Fibroblast of skin of scalp (primary cell): ENCODE measurements around the gene FMNL3.
A peak's percentile ranks its signal among the peaks of the same experiment; 100 is the strongest.

Experiments used
- DNase-seq: peaks from one replicate; pipeline ENCODE4 v3.0.0-alpha.2; 2013

FMNL3 gene

DNA sequence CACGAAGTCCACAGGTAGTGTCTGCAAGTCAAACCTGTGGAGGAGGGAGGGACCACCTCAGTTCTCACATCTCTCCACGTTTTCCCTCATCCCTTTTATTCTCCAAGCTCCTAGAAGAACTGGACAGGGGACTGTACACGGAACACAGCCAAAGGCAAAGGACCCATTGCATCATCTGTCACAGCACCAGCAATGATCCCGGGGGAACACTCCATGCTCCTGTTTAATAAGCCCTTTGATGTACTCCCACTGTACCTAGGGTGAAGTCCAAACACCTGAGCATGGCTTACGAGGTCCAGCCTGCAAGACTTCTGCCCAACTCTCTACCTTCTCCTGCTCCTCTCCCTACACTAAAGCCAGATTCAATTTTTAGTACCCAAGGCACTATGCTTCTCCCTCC is 57.3 kb downstream of the FMNL3 start:
- DNase-seq, result no peak

DNA sequence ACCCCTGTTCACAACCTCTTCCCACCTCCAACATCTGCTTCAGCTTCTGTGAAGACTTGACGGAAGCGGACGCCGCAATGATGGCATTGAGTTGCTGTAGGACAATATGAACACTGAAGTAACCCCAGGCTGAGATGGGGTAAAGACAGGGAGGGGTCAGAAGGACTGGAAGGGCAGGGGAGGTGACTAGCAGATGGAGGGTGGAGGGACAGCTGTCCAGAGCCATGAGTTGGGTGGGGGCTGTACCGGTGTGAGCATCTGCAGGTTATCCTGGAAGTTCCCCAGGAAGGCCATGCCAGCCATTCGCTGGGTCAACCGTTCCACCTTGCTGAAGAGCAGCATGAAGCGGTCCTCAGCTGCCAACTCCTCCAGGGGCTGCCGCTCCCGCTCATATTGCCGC is 57.8 kb downstream of the FMNL3 start:
- no peak for DNase-seq

DNA sequence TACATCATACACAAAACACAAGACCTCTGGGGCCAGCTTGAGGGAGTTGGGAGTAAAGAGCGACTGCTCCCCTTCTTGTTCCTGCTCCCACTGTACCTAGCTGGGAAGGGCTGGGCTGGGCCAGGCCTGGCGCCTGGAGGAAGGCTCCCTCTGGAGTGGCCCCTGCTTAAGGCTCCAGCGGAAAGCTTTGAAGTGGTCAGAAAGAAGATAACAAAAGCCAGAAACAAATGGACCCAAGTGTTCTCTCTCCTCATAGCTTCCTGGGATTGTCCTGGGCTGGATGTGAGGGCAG is 58.5 kb downstream of the FMNL3 start:
- no peak for DNase-seq

DNA sequence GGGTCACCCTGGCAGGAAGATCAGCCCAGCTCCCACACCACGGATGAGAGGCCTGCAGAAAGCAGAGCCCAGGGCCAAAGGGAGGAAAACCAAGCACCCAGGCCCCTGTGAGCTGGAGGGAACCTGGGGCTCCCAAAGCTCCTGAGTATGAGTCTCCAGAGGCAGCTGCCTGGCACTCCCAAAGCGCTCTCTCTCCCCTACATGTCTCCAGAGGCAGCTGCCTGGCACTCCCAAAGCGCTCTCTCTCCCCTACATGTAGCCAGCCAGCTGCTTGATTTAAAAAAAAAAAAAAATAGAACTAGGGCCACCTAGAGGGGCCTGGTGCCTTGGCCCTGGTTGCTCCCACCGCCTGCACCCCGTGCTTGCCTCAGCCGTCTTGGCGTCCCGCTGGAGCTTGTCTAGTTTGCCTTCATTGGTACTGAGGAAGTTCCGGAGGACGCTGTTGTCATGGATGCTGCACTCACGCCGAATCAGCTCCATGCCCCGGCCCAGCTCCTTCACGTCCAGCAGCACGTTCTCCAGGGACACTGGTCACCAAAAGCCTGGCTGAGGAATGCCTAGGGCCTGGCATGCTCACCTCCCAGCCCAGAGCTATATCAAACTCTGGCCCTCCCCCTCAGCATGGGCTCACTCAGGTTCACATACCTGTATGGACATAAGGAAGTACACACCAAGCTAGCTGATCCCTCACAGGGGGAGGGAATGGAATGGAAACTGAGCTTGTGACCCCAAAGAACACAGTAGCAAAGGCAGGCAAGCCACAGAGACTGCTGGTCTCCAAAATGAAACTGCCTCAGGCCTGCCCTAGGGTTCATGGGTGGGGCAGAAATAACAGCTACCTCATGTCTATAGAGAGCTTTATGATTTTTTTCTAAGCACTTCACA is 59.1 kb downstream of the FMNL3 start:
- no peak for DNase-seq

DNA sequence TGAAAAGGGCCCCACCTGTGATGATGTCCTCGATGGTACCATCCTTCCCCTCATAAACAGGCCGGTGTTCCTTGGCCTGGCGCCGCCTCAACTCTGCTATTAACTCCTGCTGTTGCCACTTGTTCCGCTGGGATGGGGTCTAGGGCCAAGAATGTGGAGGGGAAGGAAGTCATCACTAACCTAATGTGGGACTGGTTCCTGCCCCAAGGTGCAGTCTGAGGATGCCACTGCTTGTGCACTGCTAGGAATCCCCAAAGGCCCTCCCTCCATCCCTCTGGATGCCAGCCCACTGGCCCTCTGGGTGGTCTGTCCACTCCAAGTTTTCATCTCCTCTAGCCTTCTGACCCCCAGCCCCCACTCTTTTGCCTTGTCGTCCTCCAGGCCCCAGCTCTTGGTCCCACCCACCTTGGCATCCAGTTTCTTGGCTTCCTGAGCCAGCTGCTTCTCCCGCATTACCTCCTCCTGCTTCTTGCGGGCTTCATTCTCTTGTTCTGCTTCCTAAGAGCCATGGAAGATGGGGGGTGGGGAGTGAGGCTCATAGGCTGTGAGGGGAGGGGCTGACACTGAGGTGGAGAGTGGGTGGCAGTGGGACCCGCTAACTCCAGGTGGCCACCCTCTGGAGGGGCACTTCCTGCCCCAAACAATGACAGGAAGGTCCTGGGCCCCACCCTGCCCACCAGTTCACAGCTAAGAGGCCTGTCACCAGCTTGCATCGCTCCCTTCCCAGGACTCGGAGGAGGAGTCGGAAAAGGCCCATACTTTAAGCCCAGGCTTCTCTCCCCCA is 60.1 kb downstream of the FMNL3 start:
- peak; percentile 32 for DNase-seq

DNA sequence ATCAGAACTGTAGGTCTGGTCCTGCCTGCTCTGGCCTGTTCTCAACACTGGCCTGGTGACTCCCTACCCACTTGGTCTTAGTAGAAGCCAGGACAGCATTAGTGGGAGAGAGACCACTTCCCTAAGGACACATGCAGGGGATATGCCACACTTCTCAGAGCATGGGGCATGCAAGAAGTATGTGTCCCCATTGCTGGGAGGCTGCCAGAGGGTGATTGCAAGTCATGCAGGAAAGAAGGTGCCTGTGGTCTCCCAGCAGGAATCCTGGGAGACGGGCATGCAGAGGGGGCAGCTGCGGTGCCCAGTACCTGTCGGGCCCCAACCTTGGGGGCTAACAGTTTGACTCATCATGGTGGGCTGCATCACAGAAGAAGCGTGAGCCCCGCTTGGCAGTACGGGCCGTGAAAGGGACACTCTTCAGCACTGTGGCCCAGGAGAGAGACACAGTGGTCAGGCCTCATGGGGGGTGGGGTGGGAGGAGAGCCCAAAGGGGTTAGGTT is 60.8 kb downstream of the FMNL3 start:
- DNase-seq, result no peak

DNA sequence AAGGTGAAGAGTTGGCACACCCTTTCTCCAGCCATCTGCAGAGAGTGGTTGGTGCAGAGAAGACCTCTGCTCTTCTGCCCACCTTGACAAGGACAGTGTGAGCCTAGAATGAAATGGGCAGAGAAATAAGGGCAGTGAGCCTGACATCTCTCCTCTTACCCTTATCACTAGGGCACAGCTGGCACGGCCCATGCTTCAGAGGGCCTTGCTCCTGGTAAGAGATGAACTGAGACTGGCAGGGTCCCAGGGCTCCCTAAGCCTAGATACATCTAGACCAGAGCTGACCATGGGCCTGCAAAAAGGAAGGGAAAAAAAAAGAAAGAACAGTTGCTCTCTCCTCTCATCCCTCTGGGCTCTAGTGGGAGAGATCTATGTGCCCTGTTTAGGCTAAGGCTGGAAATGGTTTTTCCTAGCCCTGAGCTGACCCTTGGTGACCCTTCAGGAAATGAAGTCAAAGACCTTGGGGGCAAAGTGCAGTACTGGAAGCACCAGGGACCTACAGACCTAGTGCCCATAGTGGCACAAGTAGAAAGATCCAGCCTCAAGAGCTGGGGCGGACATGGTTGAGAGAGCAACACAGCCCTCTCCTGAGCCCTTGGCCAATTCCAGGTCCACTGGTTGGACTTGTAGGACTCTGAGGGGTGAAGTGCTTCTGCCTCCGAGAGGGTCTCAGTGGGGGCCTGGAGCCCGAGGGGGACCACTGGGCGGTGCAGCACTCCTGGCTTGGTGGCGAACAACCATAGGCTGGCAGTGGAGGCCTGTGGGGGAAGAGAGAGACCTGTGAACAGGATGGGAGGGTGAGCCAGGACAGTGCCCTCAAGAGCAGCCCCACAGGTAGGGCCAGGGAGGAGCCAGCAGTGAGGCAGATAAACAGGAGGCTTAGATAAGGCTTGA is 61.8 kb downstream of the FMNL3 start:
- no peak for DNase-seq

DNA sequence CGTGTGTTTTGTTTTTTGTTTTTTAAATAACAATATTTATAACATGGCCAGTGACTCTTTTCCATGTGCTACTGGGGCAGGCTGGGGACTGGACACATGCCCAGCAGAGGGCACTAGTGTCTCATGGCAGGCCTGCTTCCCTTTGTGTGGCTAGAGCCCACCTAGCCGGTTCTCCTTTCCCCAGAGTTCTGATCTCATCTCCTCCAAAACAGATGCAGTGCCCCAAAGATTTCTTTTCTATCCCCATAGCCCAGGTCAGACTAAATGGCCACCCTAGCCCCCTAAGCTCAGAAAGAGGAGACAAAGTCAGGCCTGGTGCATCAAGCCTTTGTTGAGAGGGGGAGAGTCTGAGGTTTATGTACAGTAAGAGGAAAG is 62.6 kb downstream of the FMNL3 start:
- DNase-seq, result peak; percentile 76

DNA sequence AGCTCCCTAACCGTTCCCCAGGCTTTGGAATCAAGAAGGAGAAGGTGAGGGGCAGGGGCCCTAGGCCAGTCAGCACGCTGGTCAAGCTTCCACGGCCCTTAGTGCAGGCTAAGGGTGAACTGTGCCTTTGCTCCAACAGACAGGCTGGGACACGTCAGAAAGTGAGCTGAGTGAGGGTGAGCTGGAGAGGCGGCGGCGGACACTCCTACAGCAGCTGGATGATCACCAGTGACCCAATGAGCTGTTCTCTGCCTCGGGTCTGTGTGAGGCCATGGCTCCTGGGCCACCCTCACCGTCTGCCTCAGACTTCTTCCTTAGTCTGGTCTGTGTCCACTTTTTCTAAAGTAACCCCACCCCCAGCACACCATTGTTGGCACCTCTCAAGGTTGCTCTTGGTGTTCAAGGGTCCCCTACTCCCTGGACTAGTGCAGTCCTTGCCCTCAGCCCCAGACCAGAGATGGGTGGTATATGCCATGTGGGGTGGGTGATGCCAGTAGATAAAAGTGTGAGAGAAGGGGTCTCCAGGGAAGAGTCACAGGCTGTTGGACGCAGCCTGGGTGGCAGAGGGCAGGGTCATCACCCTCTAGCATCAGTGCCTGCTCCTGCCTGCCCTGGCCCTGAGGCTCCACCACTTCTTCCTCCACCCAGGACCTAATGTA is 63.1 kb downstream of the FMNL3 start:
- no peak for DNase-seq

DNA sequence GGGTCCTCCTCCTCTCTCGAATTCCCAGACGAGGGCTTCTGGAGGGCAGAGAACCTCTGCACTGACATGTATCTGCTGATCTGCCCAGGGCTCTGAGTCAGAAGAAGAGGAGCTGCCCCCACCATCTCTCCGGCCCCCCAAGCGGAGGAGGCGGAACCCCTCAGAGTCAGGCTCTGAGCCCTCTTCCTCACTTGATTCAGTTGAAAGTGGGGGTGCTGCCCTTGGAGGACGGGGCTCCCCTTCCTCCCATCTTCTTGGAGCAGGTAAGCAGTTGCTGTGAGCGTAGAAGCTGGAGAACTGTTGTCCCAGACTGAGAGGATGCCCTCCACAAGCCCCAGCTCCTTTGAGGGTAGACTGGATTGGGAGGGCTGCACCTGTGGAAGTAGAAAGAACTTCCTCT is 64.1 kb downstream of the FMNL3 start:
- no peak for DNase-seq

DNA sequence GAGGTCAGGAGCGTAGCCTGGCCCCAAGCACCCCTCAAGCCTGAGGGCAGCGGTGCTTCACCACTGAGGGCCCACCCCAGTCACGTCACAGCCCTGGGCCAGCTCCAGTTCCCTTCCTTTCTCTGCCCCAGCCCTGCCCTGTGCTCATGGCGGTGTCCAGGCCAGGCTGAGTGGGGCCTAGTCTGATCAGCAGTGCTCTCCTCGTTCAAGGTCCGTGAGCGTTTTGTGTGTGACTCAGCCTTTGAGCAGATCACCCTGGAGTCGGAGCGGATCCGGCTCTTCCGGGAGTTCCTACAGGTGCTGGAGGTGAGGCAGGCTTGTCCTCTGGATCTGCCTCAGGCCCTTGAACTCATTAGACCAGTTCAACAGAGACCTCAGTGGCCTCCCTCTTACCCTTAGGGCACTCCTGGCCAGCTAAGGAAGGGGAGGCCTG is 64.8 kb downstream of the FMNL3 start:
- no peak for DNase-seq

DNA sequence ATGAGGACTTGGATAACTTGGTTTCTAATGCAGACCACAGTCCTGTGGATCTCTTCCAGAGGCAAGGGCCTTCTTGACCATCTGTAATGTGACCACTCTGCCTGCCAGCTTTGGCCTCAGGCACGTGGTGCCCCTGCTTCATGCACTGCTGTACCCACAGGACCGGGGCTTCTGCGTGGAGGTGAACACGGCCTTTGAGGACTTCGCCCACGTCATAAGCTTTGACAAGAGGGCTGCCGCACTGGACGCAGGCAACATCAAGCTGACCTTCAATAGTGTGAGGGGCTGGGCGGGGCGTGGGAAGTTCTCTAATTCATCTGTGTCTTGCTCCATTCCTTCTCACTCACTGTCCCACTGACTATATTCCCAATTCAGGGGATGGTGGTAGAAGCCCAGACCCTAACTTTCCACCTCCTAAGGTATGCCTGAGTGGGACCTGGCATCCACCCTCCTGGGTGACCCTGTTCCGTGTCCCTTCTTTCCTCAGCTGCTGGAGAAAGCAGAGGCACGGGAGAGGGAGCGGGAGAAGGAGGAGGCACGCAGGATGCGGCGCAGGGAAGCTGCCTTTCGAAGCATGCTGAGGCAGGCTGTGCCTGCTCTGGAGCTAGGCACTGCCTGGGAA is 65.3 kb downstream of the FMNL3 start:
- no peak for DNase-seq

DNA sequence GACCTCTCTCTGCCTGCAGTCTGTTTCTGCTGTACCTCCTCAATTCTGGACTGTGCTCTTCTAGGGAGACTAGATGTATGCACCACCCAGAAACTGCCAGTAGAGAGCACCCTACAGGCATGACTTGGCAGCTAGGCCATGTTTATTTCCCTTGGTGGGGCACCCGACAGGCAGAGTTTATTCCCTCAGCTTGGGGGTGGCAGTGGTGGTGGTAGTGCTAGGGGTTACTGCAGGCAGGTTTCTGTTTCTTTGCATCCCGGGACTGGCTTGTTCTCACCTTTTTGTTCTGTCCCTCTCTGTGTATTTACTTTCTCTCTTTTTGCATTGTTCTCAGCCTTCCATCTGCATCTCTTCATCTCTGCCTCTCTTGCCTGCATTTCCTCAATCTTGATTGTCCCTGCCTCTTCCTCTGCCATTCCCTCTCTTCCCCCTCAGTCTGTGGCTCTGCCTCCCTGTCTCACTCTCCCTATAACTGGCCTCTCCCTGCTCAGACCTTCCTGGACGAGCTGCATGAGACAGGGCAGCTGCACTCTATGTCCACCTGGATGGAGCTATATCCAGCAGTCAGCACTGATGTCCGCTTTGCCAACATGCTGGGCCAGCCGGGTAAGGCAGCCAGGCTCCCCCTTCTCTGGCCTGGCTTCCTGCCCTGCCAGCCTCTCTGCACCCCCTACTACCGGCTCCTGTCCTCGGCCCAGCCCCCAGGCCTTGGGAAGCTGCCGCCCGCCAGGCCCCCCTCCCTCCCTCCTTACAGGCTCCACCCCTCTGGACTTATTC is 70.0 kb downstream of the FMNL3 start:
- peak; percentile 71 for DNase-seq

DNA sequence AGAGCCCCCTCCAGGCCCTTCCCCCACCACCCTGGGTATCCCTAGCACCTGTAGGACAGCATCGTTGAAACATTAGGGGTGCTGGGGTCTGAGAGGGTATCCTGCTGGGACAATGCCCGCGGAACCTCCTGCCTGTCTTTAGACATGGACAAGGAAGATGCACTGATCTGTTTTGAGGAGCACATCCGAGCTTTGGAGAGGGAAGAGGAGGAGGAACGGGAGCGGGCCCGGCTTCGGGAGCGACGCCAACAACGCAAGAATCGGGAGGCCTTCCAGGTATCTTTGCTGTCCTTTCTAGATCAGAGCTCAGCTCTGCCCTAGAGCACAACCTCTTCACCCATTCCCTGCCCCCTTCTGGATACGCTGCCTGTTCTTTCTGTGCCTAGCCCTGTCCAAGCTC is 70.6 kb downstream of the FMNL3 start:
- no peak for DNase-seq

DNA sequence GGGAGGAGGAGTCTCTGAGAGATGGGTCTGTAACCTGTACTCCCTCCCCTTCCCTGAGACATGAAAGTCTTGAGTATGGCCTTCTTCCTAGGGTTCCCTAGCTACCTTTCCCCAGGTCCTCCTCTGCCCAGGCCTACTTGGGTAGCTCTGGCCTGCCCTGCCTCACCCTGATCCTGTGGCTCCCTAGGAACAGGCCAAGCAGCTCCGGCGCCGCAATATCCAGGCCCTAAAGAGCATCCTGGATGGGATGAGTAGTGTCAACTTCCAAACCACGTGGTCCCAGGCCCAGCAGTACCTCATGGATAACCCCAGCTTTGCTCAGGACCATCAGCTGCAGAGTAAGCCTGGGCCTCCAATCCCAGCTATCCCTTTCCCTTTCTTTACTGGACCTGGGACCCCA is 71.5 kb downstream of the FMNL3 start:
- DNase-seq, result no peak

DNA sequence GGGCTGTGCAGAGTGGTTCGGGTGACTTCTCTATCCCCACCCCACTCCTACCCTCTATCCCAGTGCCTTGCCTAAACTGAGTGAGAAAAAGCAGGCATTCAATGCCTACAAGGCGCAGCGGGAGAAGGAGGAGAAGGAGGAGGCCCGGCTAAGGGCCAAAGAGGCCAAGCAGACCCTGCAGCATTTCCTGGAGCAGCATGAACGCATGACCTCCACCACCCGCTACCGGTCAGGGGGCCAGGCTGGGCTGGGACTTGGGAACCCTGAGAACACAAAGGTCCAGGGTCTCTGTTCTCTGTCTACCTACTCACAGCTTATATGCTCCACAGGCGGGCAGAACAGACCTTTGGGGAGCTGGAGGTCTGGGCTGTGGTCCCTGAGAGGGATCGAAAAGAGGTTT is 72.2 kb downstream of the FMNL3 start:
- no peak for DNase-seq

DNA sequence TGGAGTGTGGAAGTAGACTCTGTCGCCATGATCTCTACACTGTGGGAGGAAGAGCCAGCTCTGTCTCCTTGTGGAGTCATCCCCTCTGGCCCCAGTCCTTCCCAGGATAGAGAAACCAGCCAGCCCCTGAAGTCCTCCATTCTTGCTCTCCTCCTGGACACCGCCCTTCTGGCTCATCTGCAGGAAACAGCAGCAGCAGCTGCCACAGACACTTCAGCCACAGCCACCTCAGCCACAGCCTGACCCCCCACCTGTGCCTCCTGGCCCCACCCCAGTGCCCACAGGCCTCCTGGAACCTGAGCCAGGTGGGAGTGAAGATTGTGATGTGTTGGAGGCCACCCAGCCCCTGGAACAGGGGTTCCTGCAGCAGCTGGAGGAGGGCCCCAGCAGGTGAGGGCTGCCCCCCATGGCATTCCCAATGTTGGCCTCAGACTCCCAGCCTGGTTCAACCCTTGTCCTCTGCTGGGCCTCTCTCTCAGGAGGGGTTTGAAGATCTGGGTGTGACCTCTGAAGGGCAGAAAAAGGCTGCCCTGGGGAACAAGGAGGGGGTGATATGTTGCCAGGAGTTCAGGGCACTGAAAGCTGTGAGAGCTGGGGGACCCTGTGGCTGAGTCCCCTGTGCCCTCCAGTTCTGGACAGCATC is 73.4 kb downstream of the FMNL3 start:
- DNase-seq, result no peak

DNA sequence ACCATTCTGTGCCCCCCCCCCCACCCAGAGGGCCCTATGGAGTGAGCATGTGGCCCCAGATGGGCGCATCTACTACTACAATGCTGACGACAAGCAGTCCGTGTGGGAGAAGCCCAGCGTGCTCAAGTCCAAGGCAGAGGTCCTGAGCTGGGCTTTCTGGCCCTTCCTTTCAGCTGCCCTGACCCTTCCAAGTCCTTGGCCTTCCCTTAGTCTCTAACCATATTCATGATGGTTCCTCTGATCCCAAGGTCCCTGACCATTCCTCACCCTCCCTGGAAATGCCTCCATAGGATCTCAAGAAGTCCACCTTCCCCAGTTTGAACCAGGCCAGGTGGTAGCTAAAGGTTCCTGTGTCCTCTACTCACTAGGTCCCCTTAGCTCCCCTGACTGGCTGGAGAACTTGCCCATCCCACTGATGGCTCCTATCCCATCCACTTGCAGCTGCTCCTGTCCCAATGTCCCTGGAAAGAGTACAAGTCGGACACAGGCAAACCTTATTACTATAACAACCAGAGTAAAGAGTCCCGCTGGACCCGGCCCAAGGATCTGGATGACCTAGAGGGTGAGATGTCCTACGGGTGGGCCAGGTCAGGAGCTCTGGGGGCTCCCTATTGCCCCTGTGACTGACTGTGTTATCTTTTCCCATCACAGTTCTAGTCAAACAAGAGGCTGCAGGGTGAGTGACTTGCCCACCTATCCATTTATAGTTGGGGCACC is 74.1 kb downstream of the FMNL3 start:
- DNase-seq, result no peak

DNA sequence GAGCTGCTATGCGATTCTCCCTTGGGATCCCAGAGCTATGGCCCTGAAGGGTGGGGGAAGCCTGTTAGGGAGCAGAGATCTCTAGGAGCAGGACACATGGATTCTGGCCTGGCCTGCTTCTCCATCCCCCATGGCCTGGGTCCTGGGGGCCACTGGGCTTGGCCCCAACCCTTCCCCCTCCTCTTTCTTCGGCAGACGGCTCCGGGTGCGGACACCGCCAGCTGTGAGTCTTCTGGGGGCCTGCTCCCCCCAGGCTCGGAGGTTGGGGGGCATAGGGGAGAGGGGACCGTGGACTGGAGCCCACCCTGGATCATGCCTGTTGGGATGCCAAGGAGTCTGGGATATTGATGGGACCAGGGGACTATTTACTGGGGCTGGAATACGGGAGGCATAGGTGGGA is 74.8 kb downstream of the FMNL3 start:
- DNase-seq, result no peak

DNA sequence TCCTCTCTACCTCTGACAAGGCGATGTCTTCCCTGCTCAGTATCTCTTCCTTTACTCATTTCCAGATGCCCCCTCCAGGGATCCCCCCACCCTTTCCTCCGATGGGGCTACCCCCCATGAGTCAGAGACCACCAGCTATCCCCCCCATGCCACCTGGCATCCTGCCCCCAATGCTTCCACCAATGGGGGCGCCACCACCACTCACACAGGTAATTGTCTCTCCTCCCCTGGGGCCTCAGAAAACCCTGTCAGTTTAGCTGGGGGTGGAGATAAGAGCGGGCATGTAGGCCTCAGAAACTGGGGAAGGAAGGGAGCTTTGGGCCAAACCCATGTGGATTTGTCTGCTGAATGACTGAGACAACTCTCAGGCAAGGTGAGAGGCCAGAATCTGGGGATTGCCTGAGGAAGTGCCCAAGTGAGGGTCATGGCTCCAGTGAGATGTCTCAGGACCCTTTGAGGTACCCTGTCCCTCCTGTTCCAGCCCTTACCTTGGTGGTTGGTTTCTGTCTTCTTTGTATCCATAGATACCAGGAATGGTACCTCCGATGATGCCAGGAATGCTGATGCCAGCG is 75.8 kb downstream of the FMNL3 start:
- DNase-seq, result no peak
